GM19452 (cell line): Measurements from ENCODE around the gene CHD2.
"Not testable (repeated sequence)": the region's sequence is repeated elsewhere in the genome, so short reads cannot be mapped to it uniquely, and the experiment has no call there.

Experiments used
- ATAC-seq: cut with Tn5 transposase; IDR thresholded peaks from one replicate; pipeline ENCODE4 v1.9.1; 2021; ENCODE audit not compliant: unreplicated experiment

CHD2 gene

GRCh38 chr15:93045191-93045785 is 145.2 kb downstream of the CHD2 start:
- ATAC-seq: no peak

GRCh38 chr15:93046120-93046519 is 146.0 kb downstream of the CHD2 start:
- ATAC-seq: no peak

- no peak for ATAC-seq
Measured at GRCh38 chr15:93046721-93047120, 146.6 kb downstream of the CHD2 start.

DNA sequence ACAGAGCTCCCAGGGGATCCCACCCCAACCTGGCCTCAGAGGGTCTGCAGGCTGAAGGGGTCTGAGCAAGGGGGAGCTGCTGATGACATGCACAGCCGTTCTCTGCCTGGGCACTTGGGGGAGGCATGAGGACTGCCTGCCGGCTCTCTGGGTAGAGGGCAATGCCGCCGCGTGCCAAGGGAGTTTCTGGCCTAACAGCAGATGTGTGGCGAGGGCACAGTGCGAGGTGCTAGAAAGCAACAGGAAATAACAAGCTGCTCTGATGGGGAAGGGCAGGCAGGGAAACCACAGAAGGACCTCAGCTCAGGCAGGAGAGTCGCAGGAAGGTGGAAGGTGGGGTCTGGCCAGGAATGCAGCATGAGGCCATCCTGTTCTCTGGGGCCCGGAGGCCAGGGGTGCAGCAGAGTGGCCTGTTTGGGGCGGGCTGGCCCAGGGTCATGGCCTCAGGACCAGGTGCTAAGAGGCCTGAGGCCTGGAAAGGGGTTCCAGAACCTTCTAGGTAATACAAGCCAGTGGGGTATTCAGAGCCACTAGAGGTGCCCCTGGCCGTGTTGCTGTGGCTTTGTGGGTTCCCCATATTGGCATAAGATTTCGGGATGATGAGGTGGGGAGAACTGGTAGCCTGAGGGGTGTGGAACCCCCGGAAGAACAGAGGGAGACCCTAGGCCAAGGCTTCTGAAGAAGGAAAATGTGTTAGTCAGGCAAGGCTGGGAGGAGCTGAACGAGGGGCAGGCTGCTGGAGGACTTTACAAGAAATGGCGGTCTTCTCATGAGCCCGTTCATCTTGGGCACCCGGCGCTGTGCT is 147.7 kb downstream of the CHD2 start:
- no peak for ATAC-seq

DNA sequence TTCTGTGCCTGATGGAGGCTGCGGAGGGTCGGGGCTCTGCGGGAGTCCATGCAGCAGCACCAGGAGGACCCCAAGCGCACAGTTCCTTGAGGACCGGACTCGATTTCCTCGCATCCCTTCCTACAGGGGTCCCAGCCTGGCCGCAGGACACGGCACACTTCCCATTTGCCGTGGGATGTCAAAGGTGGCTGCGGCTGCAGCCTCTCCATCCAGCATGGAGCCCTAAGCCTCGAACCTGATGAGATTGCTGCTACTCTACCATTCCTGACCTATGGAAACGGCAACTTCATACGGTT is 148.2 kb downstream of the CHD2 start:
- ATAC-seq: no peak

DNA sequence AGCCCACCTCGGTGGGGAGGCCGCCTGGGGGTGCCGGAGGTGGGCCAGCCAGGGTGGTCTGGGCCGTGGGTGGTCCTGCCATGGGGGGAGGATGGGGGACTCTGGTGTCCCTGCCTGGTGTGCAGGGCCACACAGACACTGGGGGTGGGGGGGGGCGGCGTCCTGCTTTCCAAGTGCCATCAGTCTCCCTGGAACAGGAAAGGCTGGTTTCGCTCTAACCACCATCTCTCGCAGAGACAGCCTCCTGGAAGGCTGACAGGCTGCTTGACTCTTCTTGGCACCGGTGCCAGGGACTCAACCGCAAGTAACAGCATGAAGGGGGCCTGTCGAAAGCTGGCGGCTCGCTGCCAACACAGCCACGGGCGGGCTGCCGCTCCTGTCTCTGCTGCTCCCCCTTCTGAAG is 148.6 kb downstream of the CHD2 start:
- no peak for ATAC-seq

- ATAC-seq: no peak
Measured at GRCh38 chr15:93049233-93049632, 149.1 kb downstream of the CHD2 start.

GRCh38 chr15:93049914-93050578 is 149.9 kb downstream of the CHD2 start:
- no peak for ATAC-seq

- ATAC-seq: no peak
Measured at GRCh38 chr15:93050648-93051047, 150.5 kb downstream of the CHD2 start.

DNA sequence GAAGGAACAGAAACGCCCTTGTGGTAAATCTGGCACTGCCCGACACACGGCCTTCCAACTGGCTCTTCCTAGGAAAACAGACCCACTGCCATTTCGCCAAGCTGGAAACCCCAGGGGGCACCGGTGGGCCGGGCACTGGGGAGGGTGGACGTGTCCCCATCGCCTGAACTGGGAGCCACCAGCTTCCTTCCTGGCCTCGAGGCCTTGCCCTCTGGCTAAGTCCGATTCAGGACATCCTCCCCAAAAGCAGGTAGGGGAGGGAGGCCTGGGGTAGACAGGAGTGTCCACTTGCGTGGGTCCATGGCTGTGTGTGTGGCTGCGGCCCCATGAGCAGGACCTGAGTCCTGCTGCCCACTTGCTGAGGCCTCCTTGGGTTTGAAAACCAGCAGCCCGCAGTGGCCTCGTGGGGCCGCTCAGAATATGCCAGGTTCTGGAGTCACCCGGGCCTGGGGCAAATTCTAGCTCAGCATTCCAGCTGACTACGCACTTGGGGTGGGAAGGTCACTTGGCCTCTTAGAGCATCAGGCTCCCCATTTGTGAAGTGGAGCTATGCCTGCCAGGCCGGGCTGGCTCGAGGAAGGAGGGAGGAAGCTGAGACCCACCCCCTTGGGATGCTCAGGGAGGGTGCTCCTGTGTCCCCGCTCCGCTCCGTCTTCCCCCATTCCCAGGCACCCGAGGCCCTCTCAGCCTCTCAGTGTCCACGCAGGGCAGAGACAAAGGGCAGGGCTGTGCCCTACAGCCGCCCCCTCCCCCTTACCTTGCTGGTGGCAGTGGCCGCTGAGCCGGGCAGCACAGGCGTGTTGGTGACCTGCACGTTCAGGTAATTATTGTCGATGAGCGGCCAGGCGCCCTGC is 151.3 kb downstream of the CHD2 start:
- ATAC-seq: no peak

DNA sequence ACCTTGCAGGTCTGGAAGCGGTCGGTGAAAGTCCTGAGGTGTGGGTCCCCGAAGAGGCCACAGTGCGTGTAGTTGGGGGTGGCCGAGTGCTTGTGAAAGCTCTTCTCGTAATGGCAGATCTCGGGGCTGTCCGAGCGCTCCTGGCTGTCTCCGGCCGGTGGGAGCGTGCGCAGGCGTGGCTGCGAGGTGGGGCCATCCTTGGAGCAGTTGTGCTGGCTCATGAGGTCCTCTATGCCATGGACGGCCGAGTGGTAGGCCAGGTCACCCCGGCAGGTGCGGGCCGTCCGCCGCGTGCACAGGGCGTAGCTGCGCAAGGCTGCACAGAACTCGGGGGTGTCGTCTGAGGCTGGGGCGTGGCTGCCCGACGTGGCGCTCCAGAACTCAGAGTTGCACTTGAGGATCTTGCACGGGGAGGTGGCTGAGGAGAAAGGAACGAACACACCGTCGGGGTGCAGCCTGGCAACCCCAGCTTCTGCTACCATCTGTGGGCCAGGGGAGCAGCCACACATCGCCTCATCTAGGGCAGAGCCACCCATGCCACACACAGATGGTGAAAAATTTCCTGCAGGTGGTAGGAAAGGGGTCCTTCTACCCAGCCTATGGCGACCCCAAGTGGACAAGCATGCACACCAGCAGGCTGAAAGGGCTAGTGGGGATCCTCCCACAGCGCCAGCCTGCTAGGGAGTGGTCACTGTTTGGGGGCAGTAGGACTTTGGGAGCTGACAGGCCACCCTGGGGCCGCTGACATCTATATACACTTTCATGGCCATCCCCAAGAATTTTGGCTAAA is 152.2 kb downstream of the CHD2 start:
- ATAC-seq: no peak

DNA sequence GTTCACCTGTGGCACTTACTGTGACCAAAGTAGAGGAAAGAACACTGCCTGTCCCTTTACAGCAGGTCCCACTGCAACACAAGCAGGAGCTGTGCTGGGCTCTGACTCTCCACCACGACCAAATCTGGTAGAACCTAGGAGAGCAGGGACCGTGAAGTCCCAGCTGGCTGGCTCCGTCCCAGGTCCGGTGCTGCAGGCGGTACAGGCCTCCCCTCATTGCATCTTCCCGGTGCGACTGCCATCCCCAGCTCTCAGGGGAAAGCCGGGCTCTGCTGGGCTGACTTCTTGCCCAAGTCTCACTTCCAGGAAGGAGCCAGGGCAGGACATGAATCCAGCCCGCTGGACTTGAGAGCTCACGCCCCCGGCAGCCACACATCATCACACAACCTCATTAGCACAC is 155.1 kb downstream of the CHD2 start:
- ATAC-seq: no peak

DNA sequence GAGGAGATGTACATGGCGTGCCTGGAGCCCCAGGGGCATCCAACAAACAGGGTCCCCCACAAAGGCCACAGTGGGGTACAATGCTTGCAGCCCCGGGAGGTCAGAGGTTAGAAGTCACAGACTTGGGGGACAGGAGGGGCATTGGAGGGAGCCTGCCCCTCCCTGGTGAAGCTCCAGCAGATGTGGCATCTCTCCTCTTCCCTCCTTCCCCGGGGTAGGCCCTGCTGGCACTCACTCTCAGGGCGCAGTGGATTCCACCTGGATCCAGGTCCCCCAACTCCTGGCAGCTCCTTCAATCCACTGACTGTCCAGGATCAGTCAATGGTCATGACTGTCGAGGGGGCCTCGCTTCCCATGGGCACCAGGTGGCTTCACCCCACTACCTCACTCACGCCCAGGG is 156.7 kb downstream of the CHD2 start:
- ATAC-seq: no peak

DNA sequence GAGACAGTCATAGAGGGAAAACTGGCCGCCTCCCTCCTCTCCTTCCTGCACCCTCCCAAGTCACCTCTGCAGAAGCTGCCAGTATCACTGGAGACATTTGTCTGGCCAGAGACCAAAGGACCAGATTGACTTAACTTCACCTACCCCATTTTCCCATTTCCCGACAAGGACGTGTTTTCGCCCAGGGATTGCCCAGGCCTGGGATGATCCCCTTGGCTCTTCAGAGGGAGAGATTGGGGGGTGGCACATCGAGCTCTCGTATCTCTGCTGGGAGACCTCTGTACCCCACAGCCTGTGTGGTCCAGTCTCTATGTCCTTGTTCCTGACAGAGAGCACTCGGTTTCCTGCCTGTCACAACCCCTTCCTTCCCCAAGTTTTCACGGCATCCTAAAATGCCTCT is 157.5 kb downstream of the CHD2 start:
- ATAC-seq: no peak

DNA sequence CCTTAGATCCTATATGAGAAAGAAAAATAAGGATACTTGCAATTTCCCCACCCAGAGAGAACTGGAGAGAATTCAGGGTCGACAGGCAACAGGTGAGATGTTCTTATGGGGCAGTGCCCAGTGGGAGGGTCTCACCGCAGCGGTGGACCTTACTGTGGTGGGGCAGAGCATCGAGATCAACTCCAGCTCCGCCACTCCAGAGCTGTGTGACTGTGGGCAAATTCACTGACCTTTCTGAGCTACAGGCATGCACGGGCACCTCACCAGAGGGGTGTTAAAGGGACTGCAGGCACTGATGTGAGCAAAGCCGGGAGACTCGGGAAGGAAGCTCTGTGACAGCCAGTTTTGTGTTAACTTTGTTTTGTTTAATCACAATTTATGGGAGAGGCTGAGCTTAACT is 158.0 kb downstream of the CHD2 start:
- no peak for ATAC-seq

- no peak for ATAC-seq
Measured at GRCh38 chr15:93058904-93059427, 158.8 kb downstream of the CHD2 start.

GRCh38 chr15:93059442-93059841 is 159.3 kb downstream of the CHD2 start:
- ATAC-seq: no peak

DNA sequence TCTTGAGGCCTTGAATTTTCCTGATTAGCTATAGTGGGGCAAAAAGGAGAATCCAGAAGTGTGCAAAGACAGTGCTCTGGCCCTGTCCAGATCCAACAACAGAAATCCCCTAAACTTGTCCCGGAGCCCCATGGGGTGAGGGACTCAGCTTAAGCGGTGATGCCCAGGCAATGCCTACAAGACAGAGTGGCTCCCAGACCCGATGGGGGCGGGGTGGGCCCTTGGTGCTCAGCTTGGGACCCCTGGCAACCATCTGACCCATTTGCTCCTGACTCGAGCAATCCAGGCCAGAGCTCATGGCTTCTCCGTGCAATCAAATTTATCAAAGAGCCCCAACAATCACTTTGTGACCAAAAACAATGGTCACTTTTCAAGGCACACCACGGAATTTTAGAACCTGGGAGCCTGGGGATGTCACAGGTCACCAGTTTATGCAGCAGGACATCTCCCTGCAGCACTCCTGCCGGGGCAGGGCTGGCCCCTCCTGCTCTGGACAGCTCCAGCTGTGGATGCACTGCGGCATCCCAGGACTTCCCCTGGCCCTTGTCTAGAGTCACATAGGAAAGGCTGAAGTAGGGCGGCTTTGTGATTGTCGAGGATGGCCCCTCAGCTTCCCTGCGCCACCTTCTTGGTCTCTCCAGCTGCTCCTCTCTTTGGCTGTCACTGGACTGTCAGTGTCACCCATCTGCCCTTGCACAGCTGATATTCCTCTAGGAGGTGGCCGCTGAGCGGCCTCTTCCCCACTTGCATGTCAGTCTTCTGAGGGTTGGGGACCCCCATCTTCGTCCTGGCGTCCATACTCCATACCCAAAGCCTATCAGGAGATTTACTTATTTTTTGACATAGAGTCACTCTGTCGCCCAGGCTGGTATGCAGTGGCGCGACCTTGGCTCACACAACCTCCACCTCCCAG is 160.5 kb downstream of the CHD2 start:
- no peak for ATAC-seq

DNA sequence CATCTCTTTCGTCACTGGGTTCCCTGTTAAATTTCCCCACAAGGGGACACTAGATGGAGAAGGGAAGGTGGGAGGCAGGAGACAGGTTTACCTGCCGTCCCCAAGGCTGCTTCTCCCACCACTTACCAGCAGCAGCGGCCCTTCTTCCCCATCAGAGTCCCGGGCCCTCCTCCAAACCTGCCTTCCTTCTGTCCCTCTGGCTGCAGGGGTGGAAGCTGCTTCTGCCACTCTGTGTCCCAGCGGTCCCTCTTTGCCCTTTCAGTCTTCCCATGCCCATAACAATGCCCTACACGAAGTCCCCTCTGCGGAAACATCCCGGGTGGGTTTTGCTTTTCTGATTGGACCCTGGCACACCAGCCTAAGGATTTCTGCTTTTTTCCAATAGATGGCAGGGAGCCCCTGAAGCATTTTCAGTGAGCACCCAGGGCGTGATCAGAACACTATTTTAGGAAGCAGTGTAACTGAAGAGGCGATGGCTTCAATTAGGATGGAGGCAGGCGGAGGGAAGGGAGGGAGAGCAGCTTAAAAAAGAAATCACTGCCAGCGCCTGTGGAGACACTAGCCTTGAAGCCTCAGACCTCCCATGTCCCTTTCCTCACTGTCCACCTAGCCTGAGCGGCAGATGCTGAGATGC is 162.6 kb downstream of the CHD2 start:
- ATAC-seq: not testable (repeated sequence)
